GM13976 (cell line): ENCODE data around the gene MYL9.

Experiments
- DNase-seq: peaks from one replicate; pipeline ENCODE4 v3.0.0; 2012; ENCODE audit warnings: low spot score
- CTCF ChIP-seq: IDR thresholded peaks from 2 replicates; pipeline ENCODE4 v1.5.1; 2012; ENCODE audit warnings: borderline replicate concordance, mild to moderate bottlenecking; ENCODE audit not compliant: insufficient read depth; ENCODE audit errors: extremely low read depth, missing control alignments, control extremely low read depth
- in situ Hi-C: fragments of 300-500 bp; cut with MboI; formaldehyde crosslinking; loops from one replicate; pipeline ENCODE4 v1.12.0; 2022; ENCODE audit warnings: low sequenced_read_pairs, mixed read lengths, inconsistent platforms; ENCODE audit not compliant: unreplicated experiment

The MYL9 gene

DNA sequence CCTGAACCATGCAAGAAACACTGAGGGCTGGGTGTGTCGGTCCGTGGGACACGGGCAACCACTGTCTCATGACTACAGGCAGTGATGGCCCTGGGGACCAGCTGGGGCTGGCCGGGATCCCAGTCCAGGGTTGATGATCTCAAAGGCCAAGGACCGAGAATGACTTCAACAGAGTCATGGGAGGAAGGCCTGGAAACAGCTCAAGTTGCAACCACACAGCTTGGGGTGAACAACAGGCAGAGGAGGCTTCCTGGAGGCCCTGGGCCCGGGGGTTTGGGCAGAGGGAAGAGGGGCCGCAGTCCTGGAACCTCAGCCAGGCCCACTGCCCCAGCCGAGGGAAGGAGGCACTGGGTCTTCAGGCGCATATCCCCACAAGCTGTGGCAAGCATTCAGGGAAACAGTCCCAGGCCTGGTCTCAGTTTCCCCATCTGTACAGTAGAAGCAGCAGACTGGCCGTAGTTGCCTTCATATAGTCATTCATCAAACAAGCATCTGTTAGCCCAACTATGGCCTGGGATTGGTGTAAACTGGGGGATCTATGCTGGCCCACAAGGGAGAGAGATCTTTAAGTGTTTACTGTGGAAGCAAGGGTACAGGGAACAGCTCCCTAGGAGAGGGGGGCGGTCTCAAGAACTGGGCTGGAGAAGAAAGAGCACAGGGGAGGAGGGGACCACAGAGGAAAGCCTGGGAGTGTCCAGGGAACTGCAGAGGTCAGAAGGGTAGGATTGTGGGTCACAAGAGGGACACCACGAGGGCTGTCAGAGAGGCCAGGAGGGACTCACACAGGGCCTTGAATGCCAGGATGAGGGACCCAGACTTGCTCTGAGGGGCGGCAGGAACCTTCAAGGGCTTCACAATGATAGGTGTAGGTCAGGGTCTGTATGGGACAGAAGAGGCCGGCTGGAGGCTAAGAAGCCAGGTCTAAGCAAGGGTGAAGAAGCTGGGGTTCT is 2.1 kb downstream of the MYL9 start:
- peak; percentile 16 for DNase-seq
- in situ Hi-C loops = no loop called here
- TF ChIP-seq CTCF = no peak

- DNase-seq = no peak
- in situ Hi-C loops = no loop called here
- no peak for TF ChIP-seq CTCF
These were observed 3.1 kb downstream of the MYL9 start for GRCh38 chr20:36544134-36545018.

- in situ Hi-C loops = no loop called here
- DNase-seq = peak; percentile 28
- TF ChIP-seq CTCF = no peak
These were observed 4.9 kb downstream of the MYL9 start for GRCh38 chr20:36546111-36546736.

- no peak for TF ChIP-seq CTCF
- DNase-seq = no peak
These were observed 6.1 kb downstream of the MYL9 start for GRCh38 chr20:36547186-36548005.

GRCh38 chr20:36548006-36548315 is 6.6 kb downstream of the MYL9 start:
- peak; percentile 15 for DNase-seq
- in situ Hi-C loops = no loop called here
- TF ChIP-seq CTCF = peak; percentile 4

More at GRCh38 chr20:36547186-36548005, 6.1 kb downstream of the MYL9 start:
- in situ Hi-C loops = no loop called here
